PC-3 (cell line): Measurements from ENCODE around the gene ASB5. TPM values are rescaled to one million over a fixed set of nuclear protein-coding genes. Genes with fewer than 3 reads are reported as not detected.
A peak's percentile ranks its signal among the peaks of the same experiment; 100 is the strongest.

Experiments
- ATAC-seq: fragments of 200-7000 bp; cut with Tn5 transposase; 2 replicates; pipeline ENCODE4 v1.9.1; 2020; ENCODE audit warnings: mild to moderate bottlenecking, moderate library complexity
- BruUV-seq: library from RNA; stranded (reverse); fragments of 400-500 nt; replicated peaks from 2 replicates; lab custom pipeline; 2021; lab: Mats Ljungman, UMichigan
- CTCF ChIA-PET: fragments of 300-600 bp; sonication (Branson Sonifier 250); formaldehyde crosslinking; loops from one replicate; lab custom pipeline; 2022; ENCODE audit warnings: antibody characterized with exemption; lab: Charles Lee
- POLR2A ChIA-PET: fragments of 300-600 bp; sonication (Branson Sonifier 250); formaldehyde crosslinking; loops from one replicate; lab custom pipeline; 2022; ENCODE audit warnings: antibody characterized with exemption; ENCODE audit not compliant: unreplicated experiment; lab: Charles Lee
- DNase-seq: peaks from one replicate; pipeline ENCODE4 v3.0.0-alpha.2; 2015
- H2AFZ ChIP-seq: fragments of 300-600 bp; sonication (generic); 2 replicates; pipeline ENCODE4 v1.6.0; 2016; ENCODE audit warnings: antibody characterized with exemption, low read length
- H3F3A ChIP-seq: fragments of 300-600 bp; sonication (generic); one replicate; pipeline ENCODE4 v1.6.0; 2017; ENCODE audit warnings: antibody characterized with exemption, low read length, control low read depth, mild to moderate bottlenecking; ENCODE audit not compliant: unreplicated experiment
- H3K27ac ChIP-seq: fragments of 300-600 bp; sonication (generic); 2 replicates; pipeline ENCODE4 v1.5.1; 2016; ENCODE audit warnings: mild to moderate bottlenecking, low read length
- H3K27me3 ChIP-seq: fragments of 300-600 bp; sonication (generic); 2 replicates; pipeline ENCODE4 v1.6.1; 2016; ENCODE audit warnings: low read length, mixed read lengths
- H3K36me3 ChIP-seq: fragments of 300-600 bp; sonication (generic); 2 replicates; pipeline ENCODE4 v1.6.1; 2016; ENCODE audit warnings: low read depth, mixed run types, low read length, mixed read lengths
- H3K4me1 ChIP-seq: fragments of 300-600 bp; sonication (generic); 2 replicates; pipeline ENCODE4 v1.5.1; 2016; ENCODE audit warnings: low read length; ENCODE audit not compliant: insufficient read depth
- H3K4me2 ChIP-seq: fragments of 300-600 bp; sonication (generic); 2 replicates; pipeline ENCODE4 v1.6.0; 2016; ENCODE audit warnings: low read length
- H3K4me3 ChIP-seq: fragments of 300-600 bp; sonication (generic); 2 replicates; pipeline ENCODE4 v1.5.1; 2016; ENCODE audit warnings: mild to moderate bottlenecking, low read length, mixed read lengths
- H3K79me2 ChIP-seq: fragments of 300-600 bp; sonication (generic); 2 replicates; pipeline ENCODE4 v1.6.1; 2017; ENCODE audit warnings: low read length, mixed read lengths
- H3K9ac ChIP-seq: fragments of 300-600 bp; sonication (generic); 2 replicates; pipeline ENCODE4 v1.6.0; 2016; ENCODE audit warnings: mild to moderate bottlenecking, low read length
- H3K9me2 ChIP-seq: fragments of 300-600 bp; sonication (generic); replicated peaks from 2 replicates; pipeline ENCODE4 v1.6.1; 2016; ENCODE audit warnings: mixed run types, low read length, mixed read lengths
- H3K9me3 ChIP-seq: fragments of 300-600 bp; sonication (generic); 2 replicates; pipeline ENCODE4 v1.6.1; 2016; ENCODE audit warnings: low read length, mixed read lengths
- H4K20me1 ChIP-seq: fragments of 300-600 bp; sonication (generic); 2 replicates; pipeline ENCODE4 v1.6.1; 2016; ENCODE audit warnings: low read length, mixed read lengths
- CTCF ChIP-seq: fragments of 300-600 bp; sonication (generic); conservative IDR thresholded peaks from 2 replicates; pipeline ENCODE4 v1.5.1; 2017; ENCODE audit warnings: antibody characterized with exemption, low read depth, mild to moderate bottlenecking, low read length
- EZH2 ChIP-seq: fragments of 300-600 bp; sonication (generic); IDR thresholded peaks from one replicate; pipeline ENCODE4 v1.6.1; 2017; ENCODE audit warnings: antibody characterized with exemption, mild to moderate bottlenecking, low read length; ENCODE audit not compliant: unreplicated experiment
- EZH2phosphoT487 ChIP-seq: fragments of 300-600 bp; sonication (generic); IDR thresholded peaks from 2 replicates; pipeline ENCODE4 v1.6.1; 2018; ENCODE audit warnings: mild to moderate bottlenecking, antibody characterized with exemption, low read length, borderline replicate concordance
- intact Hi-C: fragments of 100-400 bp; cut with micrococcal nuclease; formaldehyde crosslinking; loops from 2 replicates; pipeline ENCODE4 v1.9.0; 2023
- total RNA-seq: library from RNA; depleted of rRNA; stranded (reverse); fragments of >200 nt; gene quantifications from 2 replicates; pipeline ENCODE4 v1.2.3, GENCODE V29; 2014

ASB5 gene
- total RNA-seq, 1 experiment from 2014 or later, result not detected

- no peaks in the 10 kb centered on the region for H3K9me2 ChIP-seq
- no peaks in the 10 kb centered on the region for H3F3A ChIP-seq
- no peak for DNase-seq
- no TSS peak for BruUV-seq
- no peaks in the 10 kb centered on the region for H3K27me3 ChIP-seq
- intact Hi-C loops, result loop anchor here (1.0 kb wide), 2 partner anchors 126 to 242 kb away; no protein-coding TSS in a partner anchor
- H2AFZ ChIP-seq, result peak overlapping the region; percentile 75
- no peaks in the 10 kb centered on the region for H3K79me2 ChIP-seq
- no peaks in the 10 kb centered on the region for H3K9me3 ChIP-seq
- peak overlapping the region; percentile 79 for H3K4me2 ChIP-seq
- ChIA-PET CTCF (interaction anchor here (2.4 kb wide), 1 partner anchor 126 kb away, joined by 12 read pairs; no protein-coding TSS in a partner anchor), POLR2A (no interaction called here)
- H3K36me3 ChIP-seq, result no peaks in the 10 kb centered on the region
- no peaks in the 10 kb centered on the region for H4K20me1 ChIP-seq
- no peak overlapping the region for H3K9ac ChIP-seq
- peaks cover 33% of the 10 kb centered on the region for H3K4me1 ChIP-seq
- no peak overlapping the region for H3K27ac ChIP-seq
- no peak for ATAC-seq
- H3K4me3 ChIP-seq, result no peak overlapping the region
- TF ChIP-seq CTCF, result no peak
- TF ChIP-seq EZH2, result no peak
- TF ChIP-seq EZH2phosphoT487, result no peak
Measured at GRCh38 chr4:176276710-176277109, 7.7 kb upstream of the ASB5 start.

GRCh38 chr4:176274441-176274840 is 5.4 kb upstream of the ASB5 start:
- CTCF ChIA-PET, result interaction anchor here (0.5 kb wide), 1 partner anchor 328 kb away, joined by 3 read pairs; no protein-coding TSS in a partner anchor
- peak overlapping the region; percentile 54 for H3K4me2 ChIP-seq

More at GRCh38 chr4:176274441-176274840, 5.4 kb upstream of the ASB5 start:
- Histone ChIP-seq H3K9ac (peak overlapping the region; percentile 21; the same call in 1 of the 2 replicates), H2AFZ (no peak overlapping the region), H3F3A (no peaks in the 10 kb centered on the region), H3K4me1 (peaks cover 53% of the 10 kb centered on the region), H3K36me3 (no peaks in the 10 kb centered on the region), H3K27ac (peak overlapping the region; percentile 83), H3K9me3 (no peaks in the 10 kb centered on the region), H4K20me1 (no peaks in the 10 kb centered on the region), H3K79me2 (no peaks in the 10 kb centered on the region), H3K27me3 (no peaks in the 10 kb centered on the region), H3K4me3 (no peak overlapping the region), H3K9me2 (no peaks in the 10 kb centered on the region)
- peak; percentile 88 for DNase-seq
- BruUV-seq, result no TSS peak
- ATAC-seq, result peak; percentile 68
- TF ChIP-seq CTCF (no peak), EZH2 (no peak)
- intact Hi-C loops, result loop anchor here (5.0 kb wide), 2 partner anchors 48 to 68 kb away; no protein-coding TSS in a partner anchor
- POLR2A ChIA-PET, result no interaction called here
